K562 (cell line): ENCODE results near the gene ADGRD1. TPM values are rescaled to one million over a fixed set of nuclear protein-coding genes. Genes with fewer than 3 reads are reported as not detected.

Experiments
- BHLHE40 ChIP-seq: IDR thresholded peaks from 2 replicates; pipeline ENCODE4 v1.6.1; 2011; ENCODE audit warnings: low read length, improper control_type of control experiment
- CBFB ChIP-seq: sonication (generic); formaldehyde crosslinking; IDR thresholded peaks from 2 replicates; pipeline ENCODE4 v1.4.0; 2020; ENCODE audit warnings: mild to moderate bottlenecking, missing genetic modification reagents
- CEBPG ChIP-seq, 3 experiments: fragments of 200-800 bp in 1 of 3; sonication (Bioruptor generic) in 1 of 3; sonication (generic) in 1 of 3; formaldehyde crosslinking in 1 of 3; IDR thresholded peaks in 2 of 3; conservative IDR thresholded peaks in 1 of 3; 2 replicates each; pipeline versions ENCODE4 v1.6.1 to v1.8.0; 2016 to 2022; ENCODE audit warnings: missing compliant biosample characterization in 2 of 3, missing genetic modification characterization in 2 of 3, mild to moderate bottlenecking in 1 of 3, missing genetic modification reagents in 1 of 3
- CREM ChIP-seq: IDR thresholded peaks from 2 replicates; pipeline ENCODE4 v1.6.1; 2014; ENCODE audit warnings: antibody characterized with exemption, low read depth
- CXXC5 ChIP-seq: fragments of 250-450 bp; sonication (Bioruptor Pico); IDR thresholded peaks from 2 replicates; pipeline ENCODE4 v1.8.0; 2022; ENCODE audit warnings: inconsistent platforms, mild to moderate bottlenecking, moderate library complexity
- MAFF ChIP-seq: IDR thresholded peaks from 2 replicates; pipeline ENCODE4 v1.6.1; 2012; ENCODE audit warnings: low read length, improper control_type of control experiment
- RFX5 ChIP-seq: IDR thresholded peaks from 2 replicates; pipeline ENCODE4 v1.6.1; 2011; ENCODE audit warnings: low read depth, mild to moderate bottlenecking, improper control_type of control experiment, low read length
- SPI1 ChIP-seq: IDR thresholded peaks from 2 replicates; pipeline ENCODE4 v1.6.1; 2011; ENCODE audit warnings: low read depth, low read length, control low read depth, borderline replicate concordance
- polyA plus RNA-seq, 8 experiments: library from polyadenylated mRNA; depleted of rRNA in 4 of 8; stranded (reverse) in 5 of 8; unstranded in 3 of 8; fragments of >200 nt; fragmentation: Nextera tagmentation in 2 of 8; fragmentation: Illumina TruSeq in 1 of 8; extraction: Ambion mirVana in 2 of 8; extraction: Trizol in 1 of 8; gene quantifications; 2 replicates each; pipeline versions ENCODE4 v1.2.1 to v1.2.3, GENCODE V29; 2011 to 2014; ENCODE audit warnings: inconsistent platforms in 1 of 8, missing spikeins in 1 of 8
- total RNA-seq, 7 experiments: library from RNA; depleted of rRNA in 6 of 7; stranded (reverse); fragments of >200 nt in 6 of 7; fragmentation: Illumina TruSeq in 2 of 7; extraction: Trizol in 2 of 7; gene quantifications; 2 replicates each; pipeline versions ENCODE4 v1.2.1 to v1.2.3, GENCODE V29; 2011 to 2021; ENCODE audit warnings: low replicate concordance in 1 of 7
- TF ChIP-seq, protein P1 (sequence below): fragments of 250-450 bp; sonication (Bioruptor Pico); IDR thresholded peaks from 2 replicates; pipeline ENCODE4 v1.4.0; 2020
- TF ChIP-seq, protein P2 (sequence below): fragments of 450-650 bp; conservative IDR thresholded peaks from 2 replicates; pipeline ENCODE4 v1.6.1; 2016; ENCODE audit warnings: missing genetic modification characterization, low read depth, mild to moderate bottlenecking, control low read depth, missing compliant biosample characterization
- TF ChIP-seq, protein P3 (sequence below): IDR thresholded peaks from 2 replicates; pipeline ENCODE4 v1.6.1; 2011; ENCODE audit warnings: borderline replicate concordance, low read depth, mild to moderate bottlenecking, moderate library complexity, low read length; ENCODE audit not compliant: insufficient read depth, poor library complexity, severe bottlenecking
- TF ChIP-seq, protein P4 (sequence below), 3 experiments: IDR thresholded peaks in 2 of 3; conservative IDR thresholded peaks in 1 of 3; 2 replicates each; pipeline ENCODE4 v1.5.1; 2011 to 2012; ENCODE audit warnings: low read length in 3 of 3, mild to moderate bottlenecking in 3 of 3, control low read depth in 2 of 3, improper control_type of control experiment in 1 of 3, inconsistent platforms in 1 of 3, low read depth in 1 of 3, mixed read lengths in 1 of 3, moderate library complexity in 1 of 3; ENCODE audit not compliant: insufficient read depth in 2 of 3

Gene ADGRD1
- total and polyA plus RNA-seq, 9 of the 15 experiments (the other 6 are each of a cell fraction or from before 2014, with no cell fraction given) = 1.7 to 11.7 (median 3.3) TPM

DNA sequence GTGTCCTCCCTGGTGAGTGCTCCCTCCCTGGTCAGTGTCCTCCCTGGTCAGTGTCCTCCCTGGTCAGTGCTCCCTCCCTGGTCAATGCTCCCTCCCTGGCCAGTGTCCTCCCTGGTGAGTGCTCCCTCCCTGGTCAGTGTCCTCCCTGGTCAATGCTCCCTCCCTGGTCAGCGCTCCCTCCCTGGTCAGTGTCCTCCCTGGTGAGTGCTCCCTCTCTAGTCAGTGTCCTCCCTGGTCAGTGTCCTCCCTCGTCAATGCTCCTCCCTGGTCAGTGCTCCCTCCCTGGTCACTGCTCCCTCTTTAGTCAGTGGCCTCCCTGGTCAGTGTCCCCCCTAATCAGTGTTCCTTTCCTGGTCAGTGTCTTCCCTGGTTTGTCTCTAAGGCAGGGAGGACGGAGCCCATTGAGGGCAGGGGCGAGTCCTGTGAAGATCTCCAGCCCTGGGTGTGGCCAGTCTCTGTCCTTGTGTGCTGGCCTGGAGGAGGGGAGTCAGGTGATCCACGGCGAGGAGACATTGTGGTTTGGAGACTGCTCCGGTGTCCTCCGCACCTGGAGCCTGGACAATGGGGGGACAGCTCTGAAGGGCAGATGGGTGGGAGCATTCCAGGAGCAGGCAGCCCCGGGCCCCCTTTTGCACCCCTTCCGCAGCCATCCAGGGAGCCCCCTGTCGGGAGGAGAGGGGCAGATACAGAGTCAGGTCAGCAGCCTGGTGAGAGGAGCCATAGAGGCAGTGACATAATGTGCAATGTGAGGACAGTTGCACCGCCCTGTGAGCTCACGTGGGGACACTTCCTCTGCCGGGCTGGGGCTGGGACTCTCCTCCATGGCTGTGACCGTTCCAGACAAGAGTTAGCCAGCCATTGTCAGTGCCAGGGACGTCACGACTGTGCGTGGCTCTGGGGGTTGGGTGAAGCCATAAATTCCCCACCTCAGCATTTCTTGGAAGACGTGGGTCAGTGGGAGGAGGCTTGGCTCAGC is 93.4 kb downstream of the ADGRD1 start (continued):
- TF ChIP-seq CXXC5 (0 out of 2 replicates have a peak, but pooled peaks have one; percentile 32), BHLHE40 (peak; percentile 63), SPI1 (peak; percentile 30; the same call in 1 of the 2 replicates), RFX5 (no peak), CBFB (CRISPR knock-in tag) (no peak), MAFF (peak; percentile 62), CEBPG (CRISPR knock-in tag; IDR thresholded peaks at IDR 0.05) (peak; percentile 8; the same call in 1 of the 2 replicates), CEBPG (tag; conservative IDR thresholded peaks at IDR 0.05 in 1 of 2, IDR thresholded peaks at IDR 0.05 in 1 of 2) (no peak), CREM (peak; percentile 38; the same call in 1 of the 2 replicates)
- TF ChIP-seq, protein P1, sequence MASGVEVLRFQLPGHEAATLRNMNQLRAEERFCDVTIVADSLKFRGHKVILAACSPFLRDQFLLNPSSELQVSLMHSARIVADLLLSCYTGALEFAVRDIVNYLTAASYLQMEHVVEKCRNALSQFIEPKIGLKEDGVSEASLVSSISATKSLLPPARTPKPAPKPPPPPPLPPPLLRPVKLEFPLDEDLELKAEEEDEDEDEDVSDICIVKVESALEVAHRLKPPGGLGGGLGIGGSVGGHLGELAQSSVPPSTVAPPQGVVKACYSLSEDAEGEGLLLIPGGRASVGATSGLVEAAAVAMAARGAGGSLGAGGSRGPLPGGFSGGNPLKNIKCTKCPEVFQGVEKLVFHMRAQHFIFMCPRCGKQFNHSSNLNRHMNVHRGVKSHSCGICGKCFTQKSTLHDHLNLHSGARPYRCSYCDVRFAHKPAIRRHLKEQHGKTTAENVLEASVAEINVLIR = peak; percentile 27; the same call in 1 of the 2 replicates
- TF ChIP-seq, protein P2, sequence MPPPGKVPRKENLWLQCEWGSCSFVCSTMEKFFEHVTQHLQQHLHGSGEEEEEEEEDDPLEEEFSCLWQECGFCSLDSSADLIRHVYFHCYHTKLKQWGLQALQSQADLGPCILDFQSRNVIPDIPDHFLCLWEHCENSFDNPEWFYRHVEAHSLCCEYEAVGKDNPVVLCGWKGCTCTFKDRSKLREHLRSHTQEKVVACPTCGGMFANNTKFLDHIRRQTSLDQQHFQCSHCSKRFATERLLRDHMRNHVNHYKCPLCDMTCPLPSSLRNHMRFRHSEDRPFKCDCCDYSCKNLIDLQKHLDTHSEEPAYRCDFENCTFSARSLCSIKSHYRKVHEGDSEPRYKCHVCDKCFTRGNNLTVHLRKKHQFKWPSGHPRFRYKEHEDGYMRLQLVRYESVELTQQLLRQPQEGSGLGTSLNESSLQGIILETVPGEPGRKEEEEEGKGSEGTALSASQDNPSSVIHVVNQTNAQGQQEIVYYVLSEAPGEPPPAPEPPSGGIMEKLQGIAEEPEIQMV (tag) = no peak
- TF ChIP-seq, protein P3, sequence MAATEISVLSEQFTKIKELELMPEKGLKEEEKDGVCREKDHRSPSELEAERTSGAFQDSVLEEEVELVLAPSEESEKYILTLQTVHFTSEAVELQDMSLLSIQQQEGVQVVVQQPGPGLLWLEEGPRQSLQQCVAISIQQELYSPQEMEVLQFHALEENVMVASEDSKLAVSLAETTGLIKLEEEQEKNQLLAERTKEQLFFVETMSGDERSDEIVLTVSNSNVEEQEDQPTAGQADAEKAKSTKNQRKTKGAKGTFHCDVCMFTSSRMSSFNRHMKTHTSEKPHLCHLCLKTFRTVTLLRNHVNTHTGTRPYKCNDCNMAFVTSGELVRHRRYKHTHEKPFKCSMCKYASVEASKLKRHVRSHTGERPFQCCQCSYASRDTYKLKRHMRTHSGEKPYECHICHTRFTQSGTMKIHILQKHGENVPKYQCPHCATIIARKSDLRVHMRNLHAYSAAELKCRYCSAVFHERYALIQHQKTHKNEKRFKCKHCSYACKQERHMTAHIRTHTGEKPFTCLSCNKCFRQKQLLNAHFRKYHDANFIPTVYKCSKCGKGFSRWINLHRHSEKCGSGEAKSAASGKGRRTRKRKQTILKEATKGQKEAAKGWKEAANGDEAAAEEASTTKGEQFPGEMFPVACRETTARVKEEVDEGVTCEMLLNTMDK = peak; percentile 31
- TF ChIP-seq, protein P4, sequence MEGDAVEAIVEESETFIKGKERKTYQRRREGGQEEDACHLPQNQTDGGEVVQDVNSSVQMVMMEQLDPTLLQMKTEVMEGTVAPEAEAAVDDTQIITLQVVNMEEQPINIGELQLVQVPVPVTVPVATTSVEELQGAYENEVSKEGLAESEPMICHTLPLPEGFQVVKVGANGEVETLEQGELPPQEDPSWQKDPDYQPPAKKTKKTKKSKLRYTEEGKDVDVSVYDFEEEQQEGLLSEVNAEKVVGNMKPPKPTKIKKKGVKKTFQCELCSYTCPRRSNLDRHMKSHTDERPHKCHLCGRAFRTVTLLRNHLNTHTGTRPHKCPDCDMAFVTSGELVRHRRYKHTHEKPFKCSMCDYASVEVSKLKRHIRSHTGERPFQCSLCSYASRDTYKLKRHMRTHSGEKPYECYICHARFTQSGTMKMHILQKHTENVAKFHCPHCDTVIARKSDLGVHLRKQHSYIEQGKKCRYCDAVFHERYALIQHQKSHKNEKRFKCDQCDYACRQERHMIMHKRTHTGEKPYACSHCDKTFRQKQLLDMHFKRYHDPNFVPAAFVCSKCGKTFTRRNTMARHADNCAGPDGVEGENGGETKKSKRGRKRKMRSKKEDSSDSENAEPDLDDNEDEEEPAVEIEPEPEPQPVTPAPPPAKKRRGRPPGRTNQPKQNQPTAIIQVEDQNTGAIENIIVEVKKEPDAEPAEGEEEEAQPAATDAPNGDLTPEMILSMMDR (IDR thresholded peaks at IDR 0.05 in 2 of 3, conservative IDR thresholded peaks at IDR 0.05 in 1 of 3; ENCODE audit: insufficient read depth in 2 of 3, low read depth in 1 of 3, low read length in 3 of 3) = peak in 1 of 3 experiments; percentile 11; a peak in 1 of 6 replicates
